ENCODE data around the gene PARP3.

DNA sequence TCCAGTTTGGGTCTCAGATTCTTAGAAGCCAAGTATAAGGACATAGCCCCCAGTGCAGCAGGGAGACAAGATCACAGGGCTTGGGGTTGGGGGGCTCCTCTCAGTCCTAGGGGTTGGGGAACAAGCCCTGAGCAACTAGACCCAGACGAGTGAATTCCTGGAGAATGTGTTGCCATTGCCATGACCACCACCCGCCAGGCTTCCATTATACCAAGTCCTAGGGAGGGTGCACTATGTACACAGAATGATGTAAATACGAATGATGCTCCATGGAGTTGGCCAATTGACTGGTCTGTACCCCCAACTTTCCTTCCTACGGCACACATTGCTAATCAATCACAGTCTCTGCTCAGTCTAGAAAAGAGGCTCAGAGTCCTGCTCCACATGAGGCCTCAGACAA, 47.8 kb upstream of the PARP3 start:
- TF ChIP-seq BCL6 (CRISPR knock-in tag; IDR thresholded peaks at IDR 0.05) (no peak), ETV1 (tag; conservative IDR thresholded peaks at IDR 0.05; ENCODE audit: low read depth) (no peak), SNRNP70 (optimal IDR thresholded peaks at IDR 0.05; ENCODE audit: low read depth, low read length) (no peak), JUN (IDR thresholded peaks at IDR 0.05; ENCODE audit: borderline replicate concordance, low read depth, low read length) (no peak), JUN (CRISPR knock-in tag; IDR thresholded peaks at IDR 0.05; ENCODE audit: borderline replicate concordance) (no peak)
